Endothelial cell (in vitro differentiated cells): ENCODE results near the gene LYAR. TPM values are rescaled to one million over a fixed set of nuclear protein-coding genes. Genes with fewer than 3 reads are reported as not detected.
"Not testable (repeated sequence)": the region's sequence is repeated elsewhere in the genome, so short reads cannot be mapped to it uniquely, and the experiment has no call there.

ENCODE experiments used
- DNase-seq: peaks from one replicate; pipeline ENCODE4 v3.0.0; 2021; ENCODE audit warnings: low spot score
- H3K27ac Mint-ChIP-seq: one replicate; pipeline ENCODE4 v1.8.0; 2021; ENCODE audit warnings: mixed read lengths, inconsistent platforms; ENCODE audit not compliant: unreplicated experiment
- H3K27me3 Mint-ChIP-seq: one replicate; pipeline ENCODE4 v1.8.0; 2021; ENCODE audit warnings: mild to moderate bottlenecking, moderate library complexity, mixed read lengths, inconsistent platforms; ENCODE audit not compliant: unreplicated experiment
- H3K36me3 Mint-ChIP-seq: one replicate; pipeline ENCODE4 v1.8.0; 2021; ENCODE audit warnings: mild to moderate bottlenecking, low read depth, mixed read lengths, inconsistent platforms; ENCODE audit not compliant: unreplicated experiment
- H3K4me1 Mint-ChIP-seq: one replicate; pipeline ENCODE4 v1.8.0; 2021; ENCODE audit warnings: mild to moderate bottlenecking, mixed read lengths, inconsistent platforms; ENCODE audit not compliant: unreplicated experiment
- H3K4me3 Mint-ChIP-seq: one replicate; pipeline ENCODE4 v1.8.0; 2021; ENCODE audit warnings: mild to moderate bottlenecking, mixed read lengths, inconsistent platforms; ENCODE audit not compliant: unreplicated experiment
- H3K9me3 Mint-ChIP-seq: one replicate; pipeline ENCODE4 v1.8.0; 2021; ENCODE audit warnings: mixed read lengths, inconsistent platforms; ENCODE audit not compliant: unreplicated experiment
- total RNA-seq: library from RNA; stranded (reverse); fragmentation: NEBNext Ultra II Directional; extraction: Animal tissue kit (Norgen Biotek cat#: 25700); gene quantifications from one replicate; pipeline ENCODE4 v1.2.1, GENCODE V29; 2021; ENCODE audit not compliant: unreplicated experiment
- TF ChIP-seq, protein P1 (sequence below): fragments of 200-600 bp; sonication (generic); IDR thresholded peaks from one replicate; pipeline ENCODE4 v1.5.0; 2021; ENCODE audit warnings: antibody characterized with exemption; ENCODE audit not compliant: unreplicated experiment

LYAR gene
- total RNA-seq, 1 donor from 2014 or later: 13.2 TPM

- H3K4me1 Mint-ChIP-seq: no peaks in the 10 kb centered on the region
- no peak overlapping the region for H3K4me3 Mint-ChIP-seq
- H3K36me3 Mint-ChIP-seq: peaks cover 12% of the 10 kb centered on the region
- no peak for DNase-seq
- TF ChIP-seq, protein P1, sequence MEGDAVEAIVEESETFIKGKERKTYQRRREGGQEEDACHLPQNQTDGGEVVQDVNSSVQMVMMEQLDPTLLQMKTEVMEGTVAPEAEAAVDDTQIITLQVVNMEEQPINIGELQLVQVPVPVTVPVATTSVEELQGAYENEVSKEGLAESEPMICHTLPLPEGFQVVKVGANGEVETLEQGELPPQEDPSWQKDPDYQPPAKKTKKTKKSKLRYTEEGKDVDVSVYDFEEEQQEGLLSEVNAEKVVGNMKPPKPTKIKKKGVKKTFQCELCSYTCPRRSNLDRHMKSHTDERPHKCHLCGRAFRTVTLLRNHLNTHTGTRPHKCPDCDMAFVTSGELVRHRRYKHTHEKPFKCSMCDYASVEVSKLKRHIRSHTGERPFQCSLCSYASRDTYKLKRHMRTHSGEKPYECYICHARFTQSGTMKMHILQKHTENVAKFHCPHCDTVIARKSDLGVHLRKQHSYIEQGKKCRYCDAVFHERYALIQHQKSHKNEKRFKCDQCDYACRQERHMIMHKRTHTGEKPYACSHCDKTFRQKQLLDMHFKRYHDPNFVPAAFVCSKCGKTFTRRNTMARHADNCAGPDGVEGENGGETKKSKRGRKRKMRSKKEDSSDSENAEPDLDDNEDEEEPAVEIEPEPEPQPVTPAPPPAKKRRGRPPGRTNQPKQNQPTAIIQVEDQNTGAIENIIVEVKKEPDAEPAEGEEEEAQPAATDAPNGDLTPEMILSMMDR: no peak
- H3K27ac Mint-ChIP-seq: no peak overlapping the region
- no peaks in the 10 kb centered on the region for H3K9me3 Mint-ChIP-seq
- peaks cover 1% of the 10 kb centered on the region for H3K27me3 Mint-ChIP-seq
These were observed 20.6 kb downstream of the LYAR start for GRCh38 chr4:4269331-4269731.

DNA sequence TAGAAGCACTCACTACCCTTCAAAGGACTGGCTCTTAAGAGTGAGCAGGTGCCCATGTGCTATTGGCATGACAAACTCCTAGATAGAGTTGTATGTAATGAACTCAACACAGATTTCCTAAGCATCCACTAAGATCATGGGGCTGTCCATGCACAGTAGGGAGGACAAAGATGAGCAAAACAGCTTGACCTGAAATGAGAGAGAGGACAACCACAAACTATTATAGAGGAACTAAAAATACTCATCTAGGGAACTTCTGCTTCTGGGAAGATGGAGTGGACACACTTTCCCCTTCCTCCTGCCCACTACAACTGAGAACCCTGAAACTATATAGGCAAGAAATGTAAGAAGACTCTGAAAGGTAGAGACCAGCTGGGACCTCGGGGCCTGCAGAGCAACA, 21.2 kb downstream of the LYAR start:
- TF ChIP-seq, protein P1: no peak
- Mint-ChIP-seq H3K27ac (no peak overlapping the region), H3K9me3 (no peaks in the 10 kb centered on the region), H3K36me3 (peaks cover 10% of the 10 kb centered on the region), H3K4me1 (no peaks in the 10 kb centered on the region), H3K27me3 (peaks cover 1% of the 10 kb centered on the region), H3K4me3 (no peak overlapping the region)
- no peak for DNase-seq

GRCh38 chr4:4267981-4268380, 22.0 kb downstream of the LYAR start:
- no peak overlapping the region for H3K4me3 Mint-ChIP-seq
- TF ChIP-seq, protein P1: no peak
- H3K27ac Mint-ChIP-seq: no peak overlapping the region
- DNase-seq: no peak
- H3K9me3 Mint-ChIP-seq: no peaks in the 10 kb centered on the region
- no peaks in the 10 kb centered on the region for H3K4me1 Mint-ChIP-seq
- H3K27me3 Mint-ChIP-seq: no peaks in the 10 kb centered on the region
- H3K36me3 Mint-ChIP-seq: peaks cover 10% of the 10 kb centered on the region

DNA sequence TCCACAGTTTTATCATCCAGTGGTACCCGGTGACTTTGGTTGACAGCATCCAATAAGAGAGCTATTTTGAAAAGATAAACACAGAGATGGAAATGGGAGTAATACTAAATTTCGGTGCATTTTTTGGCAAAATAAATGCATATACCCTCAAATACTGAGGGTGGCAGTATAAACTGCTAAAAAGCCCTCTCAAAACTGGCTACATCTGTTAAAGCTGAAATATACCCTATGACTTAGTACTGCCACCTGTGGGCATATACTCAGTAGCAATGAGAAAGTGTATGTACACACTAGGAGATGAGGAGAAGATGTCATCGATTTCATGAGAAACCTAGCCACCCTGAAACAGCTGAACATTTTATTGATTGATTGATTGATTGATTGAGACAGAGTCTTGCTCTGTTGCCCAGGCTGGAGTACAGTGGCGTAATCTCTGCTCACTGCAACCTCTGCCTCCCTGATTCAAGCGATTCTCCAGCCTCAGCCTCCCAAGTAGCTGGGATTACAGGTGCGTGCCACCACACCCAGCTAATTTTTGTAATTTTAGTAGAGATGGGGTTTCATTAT, 29.7 kb downstream of the LYAR start:
- Mint-ChIP-seq H3K4me1 (no peaks in the 10 kb centered on the region), H3K27me3 (no peaks in the 10 kb centered on the region), H3K4me3 (no peak overlapping the region), H3K9me3 (no peaks in the 10 kb centered on the region), H3K36me3 (no peaks in the 10 kb centered on the region), H3K27ac (no peak overlapping the region)
- TF ChIP-seq, protein P1: no peak
- no peak for DNase-seq

- no peak overlapping the region for H3K4me3 Mint-ChIP-seq
- no peaks in the 10 kb centered on the region for H3K36me3 Mint-ChIP-seq
- H3K27me3 Mint-ChIP-seq: no peaks in the 10 kb centered on the region
- H3K4me1 Mint-ChIP-seq: no peaks in the 10 kb centered on the region
- TF ChIP-seq, protein P1: no peak
- no peak for DNase-seq
- no peak overlapping the region for H3K27ac Mint-ChIP-seq
- no peaks in the 10 kb centered on the region for H3K9me3 Mint-ChIP-seq
These were observed 30.4 kb downstream of the LYAR start for GRCh38 chr4:4259484-4260100.

- not testable (repeated sequence) for H3K36me3 Mint-ChIP-seq, H3K9me3 Mint-ChIP-seq, H3K4me3 Mint-ChIP-seq, H3K27me3 Mint-ChIP-seq, H3K4me1 Mint-ChIP-seq, DNase-seq
- H3K27ac Mint-ChIP-seq: peak overlapping the region; percentile 74
These were observed 32.2 kb downstream of the LYAR start for GRCh38 chr4:4257705-4258104.
